ENCODE data around the gene DENND1A. TPM values are rescaled to one million over a fixed set of nuclear protein-coding genes. Genes with fewer than 3 reads are reported as not detected.

DENND1A gene
- total RNA-seq, 1 experiment from 2014 or later = 42.5 TPM

DNA sequence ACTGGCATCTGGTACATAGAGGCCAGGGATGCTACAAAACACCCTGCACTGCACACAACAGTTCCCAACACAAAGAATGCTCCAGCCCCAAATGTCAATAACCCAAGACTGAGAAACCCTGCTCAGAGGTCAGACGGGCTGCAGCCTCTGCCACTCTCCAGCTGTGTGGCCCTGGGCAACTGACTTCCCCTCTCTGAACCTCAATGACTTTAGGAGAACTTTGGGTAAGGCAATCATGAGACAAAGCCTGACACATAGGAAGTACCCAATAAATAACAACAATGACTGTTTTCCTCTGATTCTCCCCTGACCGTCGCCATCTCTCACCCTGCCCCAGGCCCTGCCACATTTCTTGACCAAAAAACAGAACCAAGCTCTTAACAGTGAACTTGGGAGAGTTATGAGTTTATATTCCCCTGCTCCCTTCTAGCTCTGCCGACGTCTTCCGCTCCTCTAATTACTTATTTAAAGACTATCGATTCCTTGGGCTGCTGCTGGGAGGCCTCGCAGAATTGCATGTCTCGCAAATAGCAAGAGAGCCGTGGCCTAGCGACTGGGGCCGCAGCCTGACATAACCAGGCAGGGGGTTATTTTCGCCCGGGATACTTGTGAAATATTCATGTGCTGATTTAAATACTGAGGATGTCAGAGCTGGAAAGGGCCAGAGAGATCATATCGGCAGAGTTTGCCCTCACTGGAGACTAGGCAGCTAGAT, 598.4 kb downstream of the DENND1A start:
- Mint-ChIP-seq H3K4me3 (ENCODE audit: unreplicated experiment) (no peak overlapping the region), H3K27ac (ENCODE audit: low read depth, unreplicated experiment) (no peak overlapping the region), H3K4me1 (ENCODE audit: insufficient read depth, unreplicated experiment) (peaks cover 5% of the 10 kb centered on the region), H3K9me3 (ENCODE audit: unreplicated experiment) (no peaks in the 10 kb centered on the region), H3K36me3 (ENCODE audit: insufficient read depth, unreplicated experiment) (no peaks in the 10 kb centered on the region), H3K27me3 (ENCODE audit: insufficient read depth, unreplicated experiment) (peaks cover 2% of the 10 kb centered on the region)
- TF ChIP-seq CTCF (IDR thresholded peaks at IDR 0.05; ENCODE audit: unreplicated experiment) = no peak
- CTCF ChIA-PET = interaction anchor here (1.5 kb wide), 1 partner anchor 18 kb away, joined by 4 read pairs; no protein-coding TSS in a partner anchor
- POLR2A ChIA-PET = no interaction called here
- no TSS peak for BruUV-seq (replicated peaks)
- intact Hi-C loops (cut with micrococcal nuclease) = no loop called here
- no peak for DNase-seq (ENCODE audit: unreplicated experiment)

Small RNAs within 50 kb of the gene (microRNA-seq; reads per million reads assigned to microRNA genes)
- gene MIR601 = not detected
- not detected for gene MIR7150

Other genes starting within 250 kb of the DENND1A start
- 0.20 and 0.63 TPM in 2 replicates for gene LHX2, start 81.6 kb upstream of the DENND1A start, total RNA-seq (2022)